HFFc6 (cell line): Measurements from ENCODE around the gene KCTD10. TPM values are rescaled to one million over a fixed set of nuclear protein-coding genes. Genes with fewer than 3 reads are reported as not detected.

Source experiments
- DNase-seq: peaks from one replicate; pipeline ENCODE4 v3.0.0-alpha.2; 2018
- H3K27ac Mint-ChIP-seq: 2 replicates; pipeline ENCODE4 v1.8.0; 2020; ENCODE audit warnings: mild to moderate bottlenecking, mixed read lengths
- H3K27me3 Mint-ChIP-seq: 2 replicates; pipeline ENCODE4 v1.8.0; 2021; ENCODE audit warnings: mild to moderate bottlenecking, moderate library complexity, mixed read lengths; ENCODE audit not compliant: insufficient read depth
- H3K36me3 Mint-ChIP-seq: 2 replicates; pipeline ENCODE4 v1.8.0; 2021; ENCODE audit warnings: low read depth, mixed read lengths
- H3K4me1 Mint-ChIP-seq: 2 replicates; pipeline ENCODE4 v1.8.0; 2020; ENCODE audit warnings: low read depth, mixed read lengths
- H3K4me3 Mint-ChIP-seq: 2 replicates; pipeline ENCODE4 v1.8.0; 2020; ENCODE audit warnings: mild to moderate bottlenecking, moderate library complexity, mixed read lengths
- H3K9me3 Mint-ChIP-seq: 2 replicates; pipeline ENCODE4 v1.8.0; 2020; ENCODE audit warnings: mild to moderate bottlenecking, mixed read lengths
- CTCF ChIP-seq: fragments of 200-600 bp; sonication (generic); IDR thresholded peaks from 2 replicates; pipeline ENCODE4 v1.5.0; 2021; ENCODE audit warnings: antibody characterized with exemption, mild to moderate bottlenecking
- total RNA-seq, 6 experiments: library from RNA; stranded (reverse); fragmentation: NEBNext Ultra II Directional; extraction: Animal tissue kit (Norgen Biotek cat#: 25700); gene quantifications; 2 replicates in 1 of 6; 3 replicates in 5 of 6; pipeline ENCODE4 v1.2.3, GENCODE V29; 2021

KCTD10 gene
- total RNA-seq, 6 experiments from 2014 or later = 127 to 145 (median 134) TPM

- Mint-ChIP-seq H3K9me3 (no peaks in the 10 kb centered on the region), H3K4me3 (no peak overlapping the region), H3K4me1 (peaks cover 29% of the 10 kb centered on the region), H3K27ac (peak overlapping the region; percentile 21; the same call in 1 of the 2 replicates), H3K36me3 (peaks cover 45% of the 10 kb centered on the region), H3K27me3 (no peaks in the 10 kb centered on the region; the same call in 1 of the 2 replicates)
- no peak for TF ChIP-seq CTCF
- no peak for DNase-seq
Observed at GRCh38 chr12:109521831-109522230, 44.7 kb upstream of the KCTD10 start.

GRCh38 chr12:109519787-109520186 lies 42.7 kb upstream of the KCTD10 start:
- TF ChIP-seq CTCF = no peak
- Mint-ChIP-seq H3K9me3 (no peaks in the 10 kb centered on the region), H3K27ac (peak overlapping the region; percentile 93), H3K36me3 (peaks cover 44% of the 10 kb centered on the region), H3K4me3 (no peak overlapping the region; the same call in 1 of the 2 replicates), H3K27me3 (no peaks in the 10 kb centered on the region; the same call in 1 of the 2 replicates), H3K4me1 (peaks cover 29% of the 10 kb centered on the region)
- DNase-seq = no peak

- Mint-ChIP-seq H3K27ac (peak overlapping the region; percentile 93), H3K4me3 (peak overlapping the region; percentile 23; the same call in 1 of the 2 replicates), H3K9me3 (no peaks in the 10 kb centered on the region), H3K36me3 (peaks cover 44% of the 10 kb centered on the region), H3K4me1 (peaks cover 29% of the 10 kb centered on the region), H3K27me3 (no peaks in the 10 kb centered on the region; the same call in 1 of the 2 replicates)
- DNase-seq = peak; percentile 59
- TF ChIP-seq CTCF = peak; percentile 94
Observed at GRCh38 chr12:109518820-109519665, 41.9 kb upstream of the KCTD10 start.

GRCh38 chr12:109517619-109518018 lies 40.5 kb upstream of the KCTD10 start:
- Mint-ChIP-seq H3K27ac (no peak overlapping the region), H3K27me3 (no peaks in the 10 kb centered on the region; the same call in 1 of the 2 replicates), H3K9me3 (no peaks in the 10 kb centered on the region), H3K4me3 (no peak overlapping the region), H3K4me1 (peaks cover 29% of the 10 kb centered on the region), H3K36me3 (peaks cover 38% of the 10 kb centered on the region)
- no peak for TF ChIP-seq CTCF
- DNase-seq = no peak

GRCh38 chr12:109513977-109514376 lies 36.9 kb upstream of the KCTD10 start:
- H3K27ac Mint-ChIP-seq = no peak overlapping the region
- TF ChIP-seq CTCF = no peak
- H3K4me3 Mint-ChIP-seq = no peak overlapping the region
- DNase-seq = no peak
- H3K27me3 Mint-ChIP-seq = 0 out of 2 replicates have a peak, but pooled peaks cover 2% of the 10 kb centered on the region
- peaks cover 21% of the 10 kb centered on the region for H3K36me3 Mint-ChIP-seq
- H3K4me1 Mint-ChIP-seq = peaks cover 8% of the 10 kb centered on the region
- no peaks in the 10 kb centered on the region for H3K9me3 Mint-ChIP-seq
